KMS-11 (cell line): Measurements from ENCODE around the gene HDLBP.

Experiments used
- H2AFZ ChIP-seq: fragments of 200-600 bp; sonication (generic); 2 replicates; pipeline ENCODE4 v1.6.1; 2016; ENCODE audit warnings: antibody characterized with exemption, mixed run types, low read depth
- H3K27ac ChIP-seq: fragments of 200-600 bp; sonication (generic); 2 replicates; pipeline ENCODE4 v1.6.1; 2016; ENCODE audit warnings: mild to moderate bottlenecking, mixed run types
- H3K27me3 ChIP-seq: fragments of 200-600 bp; sonication (generic); 2 replicates; pipeline ENCODE4 v1.6.1; 2017; ENCODE audit warnings: mild to moderate bottlenecking, low read depth, mixed run types, moderate library complexity; ENCODE audit not compliant: insufficient read depth
- H3K36me3 ChIP-seq: fragments of 200-600 bp; sonication (generic); 2 replicates; pipeline ENCODE4 v1.6.1; 2017; ENCODE audit warnings: mild to moderate bottlenecking, mixed run types; ENCODE audit not compliant: insufficient read depth
- H3K4me1 ChIP-seq: fragments of 200-600 bp; sonication (generic); 2 replicates; pipeline ENCODE4 v1.6.1; 2016; ENCODE audit warnings: mild to moderate bottlenecking, low read depth, mixed run types; ENCODE audit not compliant: poor library complexity, severe bottlenecking
- H3K4me2 ChIP-seq: fragments of 200-600 bp; sonication (generic); 2 replicates; pipeline ENCODE4 v1.7.0; 2016; ENCODE audit warnings: mild to moderate bottlenecking, mixed run types
- H3K4me3 ChIP-seq: fragments of 200-600 bp; sonication (generic); IDR thresholded peaks from 2 replicates; pipeline ENCODE4 v1.6.1; 2017; ENCODE audit warnings: low read depth, low read length, mixed read lengths; ENCODE audit not compliant: insufficient read depth
- H3K79me2 ChIP-seq: fragments of 200-600 bp; sonication (generic); 2 replicates; pipeline ENCODE4 v1.6.1; 2016; ENCODE audit warnings: low read depth, mixed run types; ENCODE audit not compliant: insufficient read depth
- H3K9ac ChIP-seq: fragments of 200-600 bp; sonication (generic); 2 replicates; pipeline ENCODE4 v1.6.1; 2016; ENCODE audit warnings: mild to moderate bottlenecking, mixed run types
- H4K20me1 ChIP-seq: fragments of 200-600 bp; sonication (generic); 2 replicates; pipeline ENCODE4 v1.6.1; 2016; ENCODE audit warnings: mild to moderate bottlenecking, mixed run types; ENCODE audit not compliant: insufficient read depth
- CTCF ChIP-seq: fragments of 200-600 bp; sonication (generic); conservative IDR thresholded peaks from 2 replicates; pipeline ENCODE4 v1.6.1; 2017; ENCODE audit warnings: low read depth, mild to moderate bottlenecking, antibody characterized with exemption, low read length, moderate library complexity, mixed read lengths

Gene HDLBP

GRCh38 chr2:241215421-241215820, 100.1 kb downstream of the HDLBP start:
- Histone ChIP-seq H4K20me1 (no peaks in the 10 kb centered on the region), H2AFZ (no peak overlapping the region), H3K27ac (no peak overlapping the region), H3K4me1 (no peaks in the 10 kb centered on the region), H3K9ac (no peak overlapping the region), H3K4me2 (no peak overlapping the region), H3K79me2 (no peaks in the 10 kb centered on the region), H3K4me3 (no peak overlapping the region), H3K36me3 (no peaks in the 10 kb centered on the region), H3K27me3 (peaks cover 29% of the 10 kb centered on the region; the same call in 1 of the 2 replicates)
- TF ChIP-seq CTCF: no peak

GRCh38 chr2:241214766-241215165, 100.7 kb downstream of the HDLBP start:
- Histone ChIP-seq H4K20me1 (no peaks in the 10 kb centered on the region), H3K4me2 (no peak overlapping the region), H3K79me2 (no peaks in the 10 kb centered on the region), H2AFZ (no peak overlapping the region), H3K27me3 (peaks cover 35% of the 10 kb centered on the region; the same call in 1 of the 2 replicates), H3K27ac (no peak overlapping the region), H3K4me3 (no peak overlapping the region), H3K9ac (no peak overlapping the region), H3K4me1 (no peaks in the 10 kb centered on the region), H3K36me3 (no peaks in the 10 kb centered on the region)
- no peak for TF ChIP-seq CTCF

- Histone ChIP-seq H3K79me2 (no peaks in the 10 kb centered on the region), H2AFZ (no peak overlapping the region), H3K27me3 (peaks cover 38% of the 10 kb centered on the region; the same call in 1 of the 2 replicates), H4K20me1 (no peaks in the 10 kb centered on the region), H3K4me1 (no peaks in the 10 kb centered on the region), H3K4me3 (no peak overlapping the region), H3K36me3 (no peaks in the 10 kb centered on the region), H3K9ac (no peak overlapping the region), H3K4me2 (no peak overlapping the region), H3K27ac (no peak overlapping the region)
- TF ChIP-seq CTCF: no peak
These were observed 101.3 kb downstream of the HDLBP start for GRCh38 chr2:241214209-241214608.

GRCh38 chr2:241213567-241213966, 101.9 kb downstream of the HDLBP start:
- H2AFZ ChIP-seq: no peak overlapping the region
- no peak overlapping the region for H3K27ac ChIP-seq
- no peaks in the 10 kb centered on the region for H3K4me1 ChIP-seq
- H3K79me2 ChIP-seq: no peaks in the 10 kb centered on the region
- H3K4me2 ChIP-seq: no peak overlapping the region
- H3K4me3 ChIP-seq: no peak overlapping the region
- no peak for TF ChIP-seq CTCF
- H3K36me3 ChIP-seq: no peaks in the 10 kb centered on the region
- no peak overlapping the region for H3K9ac ChIP-seq
- H4K20me1 ChIP-seq: no peaks in the 10 kb centered on the region
- H3K27me3 ChIP-seq: peaks cover 41% of the 10 kb centered on the region; the same call in 1 of the 2 replicates
